ENCODE data around the gene OR51B2. TPM values are rescaled to one million over a fixed set of nuclear protein-coding genes. Genes with fewer than 3 reads are reported as not detected.

The OR51B2 gene
- total RNA-seq, 1 donor = not detected

DNA sequence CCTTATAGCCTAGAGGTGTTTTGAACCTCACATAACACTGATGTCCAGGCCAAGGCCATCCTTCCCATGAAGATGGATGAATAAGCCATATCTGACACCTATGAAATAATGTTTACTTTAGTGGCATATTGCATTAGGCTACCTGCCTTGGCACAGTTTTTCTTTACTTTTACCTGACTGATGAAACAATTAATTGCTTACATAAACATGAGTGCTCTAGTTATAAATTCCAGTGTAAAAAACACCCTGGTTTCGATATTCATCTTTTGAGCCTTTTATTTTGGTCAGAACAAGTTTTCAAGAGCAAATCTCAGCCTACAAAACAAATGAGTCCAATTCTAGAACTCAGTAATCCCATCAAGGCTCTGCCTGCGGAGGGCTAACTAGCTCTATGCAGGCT is 47.4 kb downstream of the OR51B2 start:
- no peak overlapping the region for H3K4me3 ChIP-seq (ENCODE audit: low read depth, low read length)
- no peak for DNase-seq (ENCODE audit: low read depth)
- TF ChIP-seq, protein P1, sequence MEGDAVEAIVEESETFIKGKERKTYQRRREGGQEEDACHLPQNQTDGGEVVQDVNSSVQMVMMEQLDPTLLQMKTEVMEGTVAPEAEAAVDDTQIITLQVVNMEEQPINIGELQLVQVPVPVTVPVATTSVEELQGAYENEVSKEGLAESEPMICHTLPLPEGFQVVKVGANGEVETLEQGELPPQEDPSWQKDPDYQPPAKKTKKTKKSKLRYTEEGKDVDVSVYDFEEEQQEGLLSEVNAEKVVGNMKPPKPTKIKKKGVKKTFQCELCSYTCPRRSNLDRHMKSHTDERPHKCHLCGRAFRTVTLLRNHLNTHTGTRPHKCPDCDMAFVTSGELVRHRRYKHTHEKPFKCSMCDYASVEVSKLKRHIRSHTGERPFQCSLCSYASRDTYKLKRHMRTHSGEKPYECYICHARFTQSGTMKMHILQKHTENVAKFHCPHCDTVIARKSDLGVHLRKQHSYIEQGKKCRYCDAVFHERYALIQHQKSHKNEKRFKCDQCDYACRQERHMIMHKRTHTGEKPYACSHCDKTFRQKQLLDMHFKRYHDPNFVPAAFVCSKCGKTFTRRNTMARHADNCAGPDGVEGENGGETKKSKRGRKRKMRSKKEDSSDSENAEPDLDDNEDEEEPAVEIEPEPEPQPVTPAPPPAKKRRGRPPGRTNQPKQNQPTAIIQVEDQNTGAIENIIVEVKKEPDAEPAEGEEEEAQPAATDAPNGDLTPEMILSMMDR (IDR thresholded peaks at IDR 0.05; ENCODE audit: insufficient read depth, low read depth, low read length) = no peak

DNA sequence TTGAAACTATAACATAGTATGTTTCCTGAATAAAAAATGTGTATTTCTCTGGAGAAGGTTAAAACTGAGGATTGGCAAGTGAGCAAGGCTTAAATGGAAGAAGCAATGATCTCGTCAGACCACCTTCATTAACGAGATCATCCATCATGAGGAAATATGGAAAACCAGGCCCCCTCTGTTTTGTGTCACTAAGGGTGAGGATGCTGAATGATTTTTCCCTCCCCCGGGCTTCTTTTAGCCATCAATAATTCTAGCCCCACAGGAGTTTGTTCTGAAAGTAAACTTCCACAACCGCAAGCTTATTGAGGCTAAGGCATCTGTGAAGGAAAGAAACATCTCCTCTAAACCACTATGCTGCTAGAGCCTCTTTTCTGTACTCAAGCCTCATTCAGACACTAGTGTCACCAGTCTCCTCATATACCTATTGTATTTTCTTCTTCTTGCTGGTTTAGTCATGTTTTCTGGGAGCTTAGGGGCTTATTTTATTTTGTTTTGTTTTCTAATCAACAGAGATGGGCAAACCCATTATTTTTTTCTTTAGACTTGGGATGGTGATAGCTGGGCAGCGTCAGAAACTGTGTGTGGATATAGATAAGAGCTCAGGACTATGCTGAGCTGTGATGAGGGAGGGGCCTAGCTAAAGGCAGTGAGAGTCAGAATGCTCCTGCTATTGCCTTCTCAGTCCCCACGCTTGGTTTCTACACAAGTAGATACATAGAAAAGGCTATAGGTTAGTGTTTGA is 48.6 kb downstream of the OR51B2 start:
- H3K4me3 ChIP-seq (ENCODE audit: low read depth, low read length) = no peak overlapping the region
- DNase-seq (ENCODE audit: low read depth) = no peak
- TF ChIP-seq, protein P1 (IDR thresholded peaks at IDR 0.05; ENCODE audit: insufficient read depth, low read depth, low read length) = no peak

DNA sequence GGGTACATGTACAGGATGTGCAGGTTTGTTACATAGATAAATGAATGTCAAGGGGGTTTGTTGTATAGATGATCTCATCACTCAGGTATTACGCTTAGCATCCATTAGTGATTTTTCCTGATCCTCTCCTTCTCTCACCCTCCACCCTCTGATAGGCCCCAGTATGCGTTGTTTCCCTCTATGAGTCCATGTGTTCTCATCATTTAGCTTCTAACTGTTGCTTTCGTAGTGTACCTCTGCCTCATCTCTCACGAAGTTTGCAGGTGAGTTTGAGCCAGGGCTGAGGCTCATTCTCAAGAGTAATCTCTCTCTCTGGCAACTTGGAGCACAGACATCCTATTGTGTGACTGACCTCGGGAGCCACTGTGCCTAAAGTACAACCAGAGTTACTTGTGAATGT is 49.7 kb downstream of the OR51B2 start:
- no peak for DNase-seq (ENCODE audit: low read depth)
- H3K4me3 ChIP-seq (ENCODE audit: low read depth, low read length) = no peak overlapping the region
- TF ChIP-seq, protein P1 (IDR thresholded peaks at IDR 0.05; ENCODE audit: insufficient read depth, low read depth, low read length) = no peak

Small RNA genes lying within 50 kb of the gene (small RNA-seq; reads per million reads assigned to genes)
- not detected for gene AC104389.3

Other genes with a start within 250 kb of the OR51B2 start
- gene OR52A5, start 185.9 kb downstream of the OR51B2 start, total RNA-seq = not detected in 2 replicates
- not detected in 2 replicates for gene OR52A1, start 169.5 kb downstream of the OR51B2 start, total RNA-seq
- not detected in 2 replicates for gene OR51V1, start 123.6 kb downstream of the OR51B2 start, total RNA-seq
- gene HBB, start 97.2 kb downstream of the OR51B2 start, total RNA-seq = not detected in 2 replicates
- 0.32 and 0.43 TPM in 2 replicates for gene HBD, start 89.8 kb downstream of the OR51B2 start, total RNA-seq
- gene HBG1, start 74.4 kb downstream of the OR51B2 start, total RNA-seq = not detected in 2 replicates
- not detected in 2 replicates for gene HBG2, start 69.5 kb downstream of the OR51B2 start, total RNA-seq
- 0.97 and 1.7 TPM in 2 replicates for gene HBE1, start 54.4 kb downstream of the OR51B2 start, total RNA-seq
- 0.43 TPM in 1 of 2 replicates, not detected in the other for gene OR51B4, start 22.4 kb downstream of the OR51B2 start, total RNA-seq
- gene OR51B5, start 19.2 kb upstream of the OR51B2 start, total RNA-seq = 0.32 and 0.43 TPM in 2 replicates
- gene OR51B6, start 27.2 kb upstream of the OR51B2 start, total RNA-seq = not detected in 2 replicates
- gene OR51M1, start 59.5 kb upstream of the OR51B2 start, total RNA-seq = under 0.01 TPM in 1 of 2 replicates, not detected in the other
- gene OR51Q1, start 97.8 kb upstream of the OR51B2 start, total RNA-seq = not detected in 2 replicates
- gene OR51I1, start 117.2 kb upstream of the OR51B2 start, total RNA-seq = under 0.01 TPM in 1 of 2 replicates, not detected in the other
- not detected in 2 replicates for gene OR51I2, start 125.0 kb upstream of the OR51B2 start, total RNA-seq
- not detected in 2 replicates for gene OR52D1, start 164.4 kb upstream of the OR51B2 start, total RNA-seq
- gene UBQLN3, start 185.7 kb upstream of the OR51B2 start, total RNA-seq = 0.43 TPM in 1 of 2 replicates, not detected in the other
- gene UBQLNL, start 192.4 kb upstream of the OR51B2 start, total RNA-seq = under 0.01 TPM in 2 replicates
- gene OR52H1, start 224.2 kb upstream of the OR51B2 start, total RNA-seq = 0.32 and 0.86 TPM in 2 replicates